Loucy (cell line): Measurements from ENCODE around the gene TNNI2.

ENCODE experiments used
- H2AFZ ChIP-seq: fragments of 200-600 bp; sonication (generic); 2 replicates; pipeline ENCODE4 v1.6.0; 2016; ENCODE audit warnings: antibody characterized with exemption, mild to moderate bottlenecking, low read length, moderate library complexity
- H3F3A ChIP-seq: fragments of 200-600 bp; 2 replicates; pipeline ENCODE4 v1.6.0; 2016; ENCODE audit warnings: antibody characterized with exemption, low read depth, mild to moderate bottlenecking
- H3K27me3 ChIP-seq: fragments of 200-600 bp; sonication (generic); 2 replicates; pipeline ENCODE4 v1.6.1; 2014; ENCODE audit warnings: low read length, mild to moderate bottlenecking; ENCODE audit not compliant: insufficient read depth, poor library complexity, severe bottlenecking
- H3K36me3 ChIP-seq: fragments of 200-600 bp; sonication (generic); 2 replicates; pipeline ENCODE4 v1.6.1; 2016; ENCODE audit warnings: low read length; ENCODE audit not compliant: insufficient read depth
- H3K4me1 ChIP-seq: fragments of 200-600 bp; sonication (generic); 2 replicates; pipeline ENCODE4 v1.5.1; 2014; ENCODE audit warnings: low read length, mild to moderate bottlenecking; ENCODE audit not compliant: insufficient read depth, poor library complexity, severe bottlenecking
- H3K4me2 ChIP-seq: fragments of 200-600 bp; sonication (generic); 2 replicates; pipeline ENCODE4 v1.6.0; 2014; ENCODE audit warnings: antibody characterized with exemption, low read length, low read depth, mild to moderate bottlenecking; ENCODE audit not compliant: poor library complexity, severe bottlenecking
- H3K4me3 ChIP-seq: fragments of 200-600 bp; sonication (generic); 2 replicates; pipeline ENCODE4 v1.5.1; 2014; ENCODE audit warnings: low read length, mild to moderate bottlenecking, mixed read lengths; ENCODE audit not compliant: poor library complexity, severe bottlenecking
- H3K79me2 ChIP-seq: fragments of 200-600 bp; sonication (generic); 2 replicates; pipeline ENCODE4 v1.6.1; 2014; ENCODE audit warnings: low read length; ENCODE audit not compliant: insufficient read depth
- H3K9ac ChIP-seq: fragments of 200-600 bp; sonication (generic); 2 replicates; pipeline ENCODE4 v1.6.0; 2014; ENCODE audit warnings: mild to moderate bottlenecking, low read depth, low read length, moderate library complexity; ENCODE audit not compliant: poor library complexity, severe bottlenecking
- H3K9me2 ChIP-seq: fragments of 200-600 bp; sonication (generic); replicated peaks from 2 replicates; pipeline ENCODE4 v1.6.1; 2016; ENCODE audit warnings: low read depth, low read length, mixed read lengths
- H3K9me3 ChIP-seq: fragments of 200-600 bp; sonication (generic); 2 replicates; pipeline ENCODE4 v1.6.1; 2014; ENCODE audit warnings: mild to moderate bottlenecking, antibody characterized with exemption, low read length, low read depth; ENCODE audit not compliant: insufficient read depth
- H4K20me1 ChIP-seq: fragments of 200-600 bp; sonication (generic); 2 replicates; pipeline ENCODE4 v1.6.0; 2014; ENCODE audit warnings: antibody characterized with exemption, low read length, mild to moderate bottlenecking; ENCODE audit not compliant: insufficient read depth, poor library complexity, severe bottlenecking
- CTCF ChIP-seq: fragments of 200-600 bp; sonication (generic); conservative IDR thresholded peaks from 2 replicates; pipeline ENCODE4 v1.5.1; 2014; ENCODE audit warnings: mild to moderate bottlenecking, antibody characterized with exemption, low read length
- EZH2phosphoT487 ChIP-seq: fragments of 200-600 bp; IDR thresholded peaks from 2 replicates; pipeline ENCODE4 v1.6.1; 2018; ENCODE audit warnings: antibody characterized with exemption, mild to moderate bottlenecking, moderate library complexity, borderline replicate concordance

TNNI2 gene

GRCh38 chr11:1843796-1844195 is 5.0 kb downstream of the TNNI2 start:
- Histone ChIP-seq H3K9ac (peak overlapping the region; percentile 34), H3K27me3 (peaks cover 6% of the 10 kb centered on the region)

DNA sequence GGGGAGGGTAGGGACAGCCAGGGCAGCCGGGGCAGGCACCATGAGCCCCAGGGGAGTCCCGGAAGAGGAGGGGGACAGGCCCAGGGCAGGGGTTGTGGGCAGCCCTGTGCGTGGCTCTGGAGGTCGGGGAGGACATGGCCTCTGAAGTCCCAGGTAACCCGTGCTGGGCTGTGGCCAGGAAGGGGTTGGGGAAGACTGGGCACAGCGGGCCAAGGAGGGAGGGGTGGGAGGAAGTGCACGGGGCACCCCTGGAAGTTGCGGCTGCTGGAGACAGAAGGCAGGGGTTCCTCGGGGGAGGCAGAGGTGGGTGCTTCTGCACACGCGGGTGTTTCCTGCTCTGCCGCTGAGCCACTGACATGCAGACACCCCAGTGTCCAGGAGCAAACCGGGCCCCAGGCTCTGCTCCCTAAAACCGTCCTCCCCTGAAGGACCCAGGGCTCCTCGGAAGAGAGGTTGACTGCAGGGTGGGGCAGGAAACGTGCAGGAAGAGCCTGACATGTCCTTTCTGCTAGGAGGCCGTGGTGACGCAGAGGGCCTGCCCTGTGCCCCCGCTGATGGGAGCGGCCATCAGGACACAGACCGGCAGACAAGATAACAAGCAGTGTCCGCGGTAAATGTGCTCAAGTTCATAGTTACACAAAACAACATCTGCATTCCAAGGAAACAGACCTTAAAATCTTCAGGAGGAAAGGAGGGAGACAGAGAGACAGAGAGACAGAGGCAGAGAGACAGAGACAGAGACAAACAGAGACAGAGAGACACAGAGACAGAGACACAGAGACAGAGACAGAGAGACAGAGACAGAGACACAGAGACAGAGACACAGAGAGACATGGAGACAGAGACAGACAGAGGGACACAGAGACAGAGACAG is 5.7 kb downstream of the TNNI2 start:
- peak overlapping the region; percentile 73 for H3K4me2 ChIP-seq

More at GRCh38 chr11:1843796-1844195, 5.0 kb downstream of the TNNI2 start:
- no peaks in the 10 kb centered on the region for H3K9me2 ChIP-seq
- no peaks in the 10 kb centered on the region for H3K79me2 ChIP-seq
- TF ChIP-seq CTCF (no peak), EZH2phosphoT487 (no peak)
- H4K20me1 ChIP-seq = no peaks in the 10 kb centered on the region
- H3K9me3 ChIP-seq = no peaks in the 10 kb centered on the region
- peak overlapping the region; percentile 18 for H3K4me3 ChIP-seq
- no peak overlapping the region for H2AFZ ChIP-seq
- no peaks in the 10 kb centered on the region for H3K36me3 ChIP-seq
- H3K4me1 ChIP-seq = peaks cover 33% of the 10 kb centered on the region
- H3F3A ChIP-seq = no peaks in the 10 kb centered on the region
- H3K4me2 ChIP-seq = peak overlapping the region; percentile 73

DNA sequence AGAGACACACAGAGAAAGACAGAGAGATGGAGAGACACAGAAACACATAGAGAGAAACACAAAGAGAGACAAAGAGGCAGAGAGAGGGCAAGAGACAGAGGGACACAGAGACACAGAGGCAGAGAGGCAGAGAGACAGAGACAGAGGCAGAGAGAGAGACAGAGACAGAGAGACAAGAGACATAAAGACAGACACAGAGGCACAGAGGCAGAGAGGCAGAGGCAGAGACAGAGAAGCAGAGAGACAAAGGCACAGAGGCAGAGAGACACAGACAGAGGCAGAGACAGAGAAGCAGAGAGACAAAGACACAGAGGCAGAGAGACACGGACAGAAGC is 6.3 kb downstream of the TNNI2 start:
- Histone ChIP-seq H3K9ac (peak overlapping the region; percentile 34), H3K4me1 (peaks cover 27% of the 10 kb centered on the region), H2AFZ (peak overlapping the region; percentile 9; the same call in 1 of the 2 replicates), H3K36me3 (no peaks in the 10 kb centered on the region), H3K4me2 (peak overlapping the region; percentile 73), H3K79me2 (no peaks in the 10 kb centered on the region), H3K27me3 (peaks cover 6% of the 10 kb centered on the region), H3K9me3 (no peaks in the 10 kb centered on the region), H3K4me3 (peak overlapping the region; percentile 18), H3K9me2 (no peaks in the 10 kb centered on the region), H4K20me1 (no peaks in the 10 kb centered on the region), H3F3A (no peaks in the 10 kb centered on the region)
- TF ChIP-seq EZH2phosphoT487 = no peak
- no peak for TF ChIP-seq CTCF

More for the DNA sequence above, 5.7 kb downstream of the TNNI2 start:
- Histone ChIP-seq H3K9me2 (no peaks in the 10 kb centered on the region), H3K4me3 (peak overlapping the region; percentile 18), H3K9me3 (no peaks in the 10 kb centered on the region), H4K20me1 (no peaks in the 10 kb centered on the region), H3K27me3 (peaks cover 6% of the 10 kb centered on the region), H3K79me2 (no peaks in the 10 kb centered on the region), H3F3A (no peaks in the 10 kb centered on the region), H3K4me1 (peaks cover 33% of the 10 kb centered on the region), H3K36me3 (no peaks in the 10 kb centered on the region), H2AFZ (peak overlapping the region; percentile 9; the same call in 1 of the 2 replicates), H3K9ac (peak overlapping the region; percentile 34)
- TF ChIP-seq CTCF (no peak), EZH2phosphoT487 (no peak)
